Uterus (tissue), 2 donors: ENCODE results near the gene C1orf21.

Source experiments
- POLR2A ChIP-seq, 2 donors: fragments of 450-650 bp; IDR thresholded peaks; one replicate each; pipeline ENCODE4 v1.6.1; 2016; ENCODE audit warnings: antibody characterized with exemption in 2 of 2, mild to moderate bottlenecking in 1 of 2, moderate library complexity in 1 of 2
- TF ChIP-seq, protein P1 (sequence below), 4 experiments: fragments of 200-600 bp in 2 of 4; fragments of 450-650 bp in 2 of 4; sonication (generic) in 2 of 4; IDR thresholded peaks; one replicate each; pipeline ENCODE4 v1.5.1; 2016 to 2019; ENCODE audit warnings: antibody characterized with exemption in 4 of 4, mild to moderate bottlenecking in 2 of 4, moderate library complexity in 1 of 4

DNA sequence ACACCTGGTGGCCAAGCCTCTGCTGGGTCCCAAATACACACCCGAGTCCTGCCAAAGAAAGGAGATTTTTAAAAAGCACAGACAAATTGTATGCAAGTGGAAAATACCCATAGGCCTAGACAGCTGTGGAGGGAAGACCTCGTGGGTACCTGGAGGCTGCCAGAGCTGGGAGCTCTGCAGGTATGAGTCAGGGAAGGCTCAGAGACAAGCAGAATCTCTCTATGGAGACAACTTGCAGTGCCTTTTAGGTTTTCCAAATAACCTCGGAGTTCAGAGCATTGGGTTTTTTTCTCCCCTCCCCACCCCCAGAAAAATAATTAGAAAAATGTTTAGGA lies 240.1 kb downstream of the C1orf21 start:
- TF ChIP-seq POLR2A (IDR thresholded peaks at IDR 0.05), result no peak
- TF ChIP-seq, protein P1, sequence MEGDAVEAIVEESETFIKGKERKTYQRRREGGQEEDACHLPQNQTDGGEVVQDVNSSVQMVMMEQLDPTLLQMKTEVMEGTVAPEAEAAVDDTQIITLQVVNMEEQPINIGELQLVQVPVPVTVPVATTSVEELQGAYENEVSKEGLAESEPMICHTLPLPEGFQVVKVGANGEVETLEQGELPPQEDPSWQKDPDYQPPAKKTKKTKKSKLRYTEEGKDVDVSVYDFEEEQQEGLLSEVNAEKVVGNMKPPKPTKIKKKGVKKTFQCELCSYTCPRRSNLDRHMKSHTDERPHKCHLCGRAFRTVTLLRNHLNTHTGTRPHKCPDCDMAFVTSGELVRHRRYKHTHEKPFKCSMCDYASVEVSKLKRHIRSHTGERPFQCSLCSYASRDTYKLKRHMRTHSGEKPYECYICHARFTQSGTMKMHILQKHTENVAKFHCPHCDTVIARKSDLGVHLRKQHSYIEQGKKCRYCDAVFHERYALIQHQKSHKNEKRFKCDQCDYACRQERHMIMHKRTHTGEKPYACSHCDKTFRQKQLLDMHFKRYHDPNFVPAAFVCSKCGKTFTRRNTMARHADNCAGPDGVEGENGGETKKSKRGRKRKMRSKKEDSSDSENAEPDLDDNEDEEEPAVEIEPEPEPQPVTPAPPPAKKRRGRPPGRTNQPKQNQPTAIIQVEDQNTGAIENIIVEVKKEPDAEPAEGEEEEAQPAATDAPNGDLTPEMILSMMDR (IDR thresholded peaks at IDR 0.05), result no peak
